Measurements from ENCODE around the gene ERAS.

The ERAS gene

GRCh38 chrX:48786825-48787504, 39.3 kb upstream of the ERAS start:
- ChIA-PET CTCF (no interaction called here), POLR2A (no interaction called here)
- DNase-seq (ENCODE audit: extremely low spot score) = no peak

GRCh38 chrX:48787505-48788443, 38.5 kb upstream of the ERAS start:
- CTCF ChIA-PET = no interaction called here
- no peak for DNase-seq (ENCODE audit: extremely low spot score)
- TF ChIP-seq SP1 (IDR thresholded peaks at IDR 0.05) (no peak), ELF4 (IDR thresholded peaks at IDR 0.05) (no peak), FOXM1 (IDR thresholded peaks at IDR 0.05; ENCODE audit: borderline replicate concordance) (no peak), BHLHE40 (IDR thresholded peaks at IDR 0.05; ENCODE audit: borderline replicate concordance) (no peak), ARNT (IDR thresholded peaks at IDR 0.05) (no peak), LEF1 (IDR thresholded peaks at IDR 0.05; ENCODE audit: borderline replicate concordance) (no peak), FOXK2 (IDR thresholded peaks at IDR 0.05) (no peak), SUZ12 (IDR thresholded peaks at IDR 0.05) (no peak), ZNF384 (IDR thresholded peaks at IDR 0.05) (no peak), FOXA1 (IDR thresholded peaks at IDR 0.05) (no peak), HDGF (IDR thresholded peaks at IDR 0.05; ENCODE audit: borderline replicate concordance) (no peak), PKNOX1 (IDR thresholded peaks at IDR 0.05) (no peak), L3MBTL2 (conservative IDR thresholded peaks at IDR 0.05) (no peak), TARDBP (IDR thresholded peaks at IDR 0.05) (no peak), CTBP1 (IDR thresholded peaks at IDR 0.05; ENCODE audit: borderline replicate concordance) (no peak), NFRKB (IDR thresholded peaks at IDR 0.05) (no peak)
- POLR2A ChIA-PET = no interaction called here

More at GRCh38 chrX:48786825-48787504, 39.3 kb upstream of the ERAS start:
- TF ChIP-seq SUZ12 (IDR thresholded peaks at IDR 0.05) = no peak
- no peak for TF ChIP-seq CTBP1 (IDR thresholded peaks at IDR 0.05; ENCODE audit: borderline replicate concordance)
- no peak for TF ChIP-seq TARDBP (IDR thresholded peaks at IDR 0.05)

GRCh38 chrX:48789366-48790220, 36.7 kb upstream of the ERAS start:
- DNase-seq (ENCODE audit: extremely low spot score) = no peak
- TF ChIP-seq FOXM1 (IDR thresholded peaks at IDR 0.05; ENCODE audit: borderline replicate concordance) = no peak
- no peak for TF ChIP-seq SP1 (IDR thresholded peaks at IDR 0.05)
- TF ChIP-seq ELF4 (IDR thresholded peaks at IDR 0.05) = no peak
- no peak for TF ChIP-seq CTBP1 (IDR thresholded peaks at IDR 0.05; ENCODE audit: borderline replicate concordance)
- TF ChIP-seq NFRKB (IDR thresholded peaks at IDR 0.05) = no peak
- no peak for TF ChIP-seq FOXA1 (IDR thresholded peaks at IDR 0.05)
- no peak for TF ChIP-seq LEF1 (IDR thresholded peaks at IDR 0.05; ENCODE audit: borderline replicate concordance)
- TF ChIP-seq TARDBP (IDR thresholded peaks at IDR 0.05) = no peak
- no peak for TF ChIP-seq L3MBTL2 (conservative IDR thresholded peaks at IDR 0.05)
- no peak for TF ChIP-seq BHLHE40 (IDR thresholded peaks at IDR 0.05; ENCODE audit: borderline replicate concordance)
- no peak for TF ChIP-seq PKNOX1 (IDR thresholded peaks at IDR 0.05)
- TF ChIP-seq SUZ12 (IDR thresholded peaks at IDR 0.05) = no peak
- TF ChIP-seq HDGF (IDR thresholded peaks at IDR 0.05; ENCODE audit: borderline replicate concordance) = no peak
- no peak for TF ChIP-seq ARNT (IDR thresholded peaks at IDR 0.05)
- ChIA-PET POLR2A (interaction anchor here (0.6 kb wide), 1 partner anchor 11 kb away, joined by 3 read pairs; no protein-coding TSS in a partner anchor), CTCF (no interaction called here)

- CTCF ChIA-PET = no interaction called here
- DNase-seq (ENCODE audit: extremely low spot score) = no peak
- POLR2A ChIA-PET = no interaction called here
- no peak for TF ChIP-seq SUZ12 (IDR thresholded peaks at IDR 0.05)
- no peak for TF ChIP-seq FOXA1 (IDR thresholded peaks at IDR 0.05)
- TF ChIP-seq HDGF (IDR thresholded peaks at IDR 0.05; ENCODE audit: borderline replicate concordance) = no peak
Measured at GRCh38 chrX:48790477-48790876, 35.8 kb upstream of the ERAS start.

GRCh38 chrX:48791063-48791820, 35.1 kb upstream of the ERAS start:
- no peak for DNase-seq (ENCODE audit: extremely low spot score)
- CTCF ChIA-PET = no interaction called here
- no peak for TF ChIP-seq ZNF384 (IDR thresholded peaks at IDR 0.05)
- TF ChIP-seq SUZ12 (IDR thresholded peaks at IDR 0.05) = no peak
- TF ChIP-seq FOXM1 (IDR thresholded peaks at IDR 0.05; ENCODE audit: borderline replicate concordance) = no peak
- TF ChIP-seq NFRKB (IDR thresholded peaks at IDR 0.05) = no peak
- TF ChIP-seq SP1 (IDR thresholded peaks at IDR 0.05) = no peak
- no peak for TF ChIP-seq HDGF (IDR thresholded peaks at IDR 0.05; ENCODE audit: borderline replicate concordance)
- no peak for TF ChIP-seq BHLHE40 (IDR thresholded peaks at IDR 0.05; ENCODE audit: borderline replicate concordance)
- no peak for TF ChIP-seq ELF4 (IDR thresholded peaks at IDR 0.05)
- TF ChIP-seq TARDBP (IDR thresholded peaks at IDR 0.05) = no peak
- TF ChIP-seq L3MBTL2 (conservative IDR thresholded peaks at IDR 0.05) = no peak
- TF ChIP-seq PKNOX1 (IDR thresholded peaks at IDR 0.05) = no peak
- TF ChIP-seq FOXK2 (IDR thresholded peaks at IDR 0.05) = no peak
- TF ChIP-seq ARNT (IDR thresholded peaks at IDR 0.05) = no peak
- TF ChIP-seq FOXA1 (IDR thresholded peaks at IDR 0.05) = no peak
- no peak for TF ChIP-seq LEF1 (IDR thresholded peaks at IDR 0.05; ENCODE audit: borderline replicate concordance)
- TF ChIP-seq CTBP1 (IDR thresholded peaks at IDR 0.05; ENCODE audit: borderline replicate concordance) = no peak
- POLR2A ChIA-PET = no interaction called here
